Amniotic stem cell (primary cell): Measurements from ENCODE around the gene SHISAL2A.

Experiments used
- DNase-seq: peaks from one replicate; lab custom pipeline; 2025; lab: John Stamatoyannopoulos, UW

The SHISAL2A gene

GRCh38 chr1:52632732-52633290 is at the start of gene SHISAL2A:
SHISAL2A (plus strand) TSS chr1:52633168; CDS start chr1:52633494, 326 bp downstream.
- DNase-seq, result no peak

- DNase-seq, result no peak
These were observed 47.5 kb upstream of the SHISAL2A start for GRCh38 chr1:52585474-52585873.

- no peak for DNase-seq
These were observed 44.9 kb upstream of the SHISAL2A start for GRCh38 chr1:52588027-52588426.

- DNase-seq, result no peak
These were observed 44.4 kb upstream of the SHISAL2A start for GRCh38 chr1:52588535-52588934.

- no peak for DNase-seq
These were observed 42.7 kb upstream of the SHISAL2A start for GRCh38 chr1:52590266-52590665.

- DNase-seq, result no peak
These were observed 40.2 kb upstream of the SHISAL2A start for GRCh38 chr1:52592637-52593323.

- no peak for DNase-seq
These were observed 39.5 kb upstream of the SHISAL2A start for GRCh38 chr1:52593495-52593894.

- no peak for DNase-seq
These were observed 37.9 kb upstream of the SHISAL2A start for GRCh38 chr1:52595061-52595460.

- DNase-seq, result no peak
These were observed 35.1 kb upstream of the SHISAL2A start for GRCh38 chr1:52597912-52598311.

GRCh38 chr1:52598729-52599128 is 34.2 kb upstream of the SHISAL2A start:
- DNase-seq, result no peak

GRCh38 chr1:52599236-52599635 is 33.7 kb upstream of the SHISAL2A start:
- no peak for DNase-seq

GRCh38 chr1:52600533-52601179 is 32.3 kb upstream of the SHISAL2A start:
- DNase-seq, result no peak

GRCh38 chr1:52601519-52601918 is 31.4 kb upstream of the SHISAL2A start:
- no peak for DNase-seq

GRCh38 chr1:52601991-52602855 is 30.7 kb upstream of the SHISAL2A start, which contains the start of gene GPX7:
GPX7 (plus strand) TSS chr1:52602371; CDS start chr1:52602410, 39 bp downstream.
- DNase-seq, result no peak

GRCh38 chr1:52602856-52603600 is 29.9 kb upstream of the SHISAL2A start:
- no peak for DNase-seq

- no peak for DNase-seq
These were observed 29.3 kb upstream of the SHISAL2A start for GRCh38 chr1:52603630-52604029.

GRCh38 chr1:52604063-52604770 is 28.8 kb upstream of the SHISAL2A start:
- no peak for DNase-seq

- no peak for DNase-seq
These were observed 19.2 kb upstream of the SHISAL2A start for GRCh38 chr1:52613636-52614373.

GRCh38 chr1:52614671-52615070 is 18.3 kb upstream of the SHISAL2A start:
- no peak for DNase-seq

GRCh38 chr1:52615489-52616042 is 17.4 kb upstream of the SHISAL2A start:
- DNase-seq, result no peak
